ENCODE data around the gene BMPR1A.
"Not testable (repeated sequence)": the region's sequence is repeated elsewhere in the genome, so short reads cannot be mapped to it uniquely, and the experiment has no call there.

The BMPR1A gene

DNA sequence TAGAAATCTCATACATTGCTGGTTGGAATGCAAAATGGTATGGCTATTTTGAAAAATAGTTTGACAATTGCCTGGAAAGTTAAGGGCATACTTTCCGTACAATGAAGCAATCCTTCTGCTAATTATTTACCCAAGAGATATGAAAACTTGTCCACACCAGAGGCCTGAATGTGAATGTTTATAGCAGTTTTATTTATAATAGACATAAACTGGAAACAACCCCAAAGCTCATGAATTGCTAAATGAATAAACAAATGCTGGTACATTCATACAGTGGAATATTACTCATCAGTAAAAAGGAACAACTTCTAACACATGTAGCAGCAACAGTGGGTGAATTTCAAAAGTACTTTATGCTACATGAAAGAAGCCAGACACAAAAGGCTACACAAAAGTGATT lies 158.3 kb downstream of the BMPR1A start:
- Mint-ChIP-seq H3K27ac (no peak overlapping the region), H3K4me3 (no peak overlapping the region), H3K9me3 (no peaks in the 10 kb centered on the region), H3K36me3 (ENCODE audit: low read depth) (peaks cover 36% of the 10 kb centered on the region), H3K27me3 (no peaks in the 10 kb centered on the region), H3K4me1 (ENCODE audit: low read depth) (no peaks in the 10 kb centered on the region)
- DNase-seq, result no peak

GRCh38 chr10:86918022-86918471 lies 161.6 kb downstream of the BMPR1A start:
- Mint-ChIP-seq H3K4me1 (ENCODE audit: low read depth) (no peaks in the 10 kb centered on the region), H3K4me3 (no peak overlapping the region), H3K36me3 (ENCODE audit: low read depth) (peaks cover 40% of the 10 kb centered on the region), H3K9me3 (no peaks in the 10 kb centered on the region), H3K27me3 (no peaks in the 10 kb centered on the region), H3K27ac (no peak overlapping the region)
- no peak for DNase-seq

DNA sequence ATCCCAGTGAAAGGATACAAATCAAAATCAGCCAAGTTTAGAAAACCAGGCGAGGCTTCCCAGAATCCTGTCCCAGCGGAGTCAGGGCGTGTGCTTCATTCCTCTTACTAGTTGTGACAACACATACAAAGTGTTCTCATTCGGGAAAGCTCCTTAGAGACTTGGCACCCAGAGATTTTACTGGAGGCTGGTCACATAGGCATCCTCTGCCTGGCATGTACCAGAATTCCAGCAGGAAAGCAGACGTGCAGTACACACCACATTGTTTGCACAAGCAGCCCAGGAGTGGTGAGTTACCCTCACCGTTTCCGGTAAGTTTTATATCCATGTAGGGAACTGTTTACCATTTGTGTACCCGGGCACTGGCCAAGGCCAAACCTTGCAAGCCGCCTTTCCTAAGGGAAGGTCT lies 166.1 kb downstream of the BMPR1A start:
- DNase-seq, result no peak
- no peaks in the 10 kb centered on the region for H3K4me1 Mint-ChIP-seq (ENCODE audit: low read depth)
- no peak overlapping the region for H3K4me3 Mint-ChIP-seq
- no peaks in the 10 kb centered on the region for H3K27me3 Mint-ChIP-seq
- H3K27ac Mint-ChIP-seq, result no peak overlapping the region
- no peaks in the 10 kb centered on the region for H3K9me3 Mint-ChIP-seq
- H3K36me3 Mint-ChIP-seq (ENCODE audit: low read depth), result peaks cover 23% of the 10 kb centered on the region

DNA sequence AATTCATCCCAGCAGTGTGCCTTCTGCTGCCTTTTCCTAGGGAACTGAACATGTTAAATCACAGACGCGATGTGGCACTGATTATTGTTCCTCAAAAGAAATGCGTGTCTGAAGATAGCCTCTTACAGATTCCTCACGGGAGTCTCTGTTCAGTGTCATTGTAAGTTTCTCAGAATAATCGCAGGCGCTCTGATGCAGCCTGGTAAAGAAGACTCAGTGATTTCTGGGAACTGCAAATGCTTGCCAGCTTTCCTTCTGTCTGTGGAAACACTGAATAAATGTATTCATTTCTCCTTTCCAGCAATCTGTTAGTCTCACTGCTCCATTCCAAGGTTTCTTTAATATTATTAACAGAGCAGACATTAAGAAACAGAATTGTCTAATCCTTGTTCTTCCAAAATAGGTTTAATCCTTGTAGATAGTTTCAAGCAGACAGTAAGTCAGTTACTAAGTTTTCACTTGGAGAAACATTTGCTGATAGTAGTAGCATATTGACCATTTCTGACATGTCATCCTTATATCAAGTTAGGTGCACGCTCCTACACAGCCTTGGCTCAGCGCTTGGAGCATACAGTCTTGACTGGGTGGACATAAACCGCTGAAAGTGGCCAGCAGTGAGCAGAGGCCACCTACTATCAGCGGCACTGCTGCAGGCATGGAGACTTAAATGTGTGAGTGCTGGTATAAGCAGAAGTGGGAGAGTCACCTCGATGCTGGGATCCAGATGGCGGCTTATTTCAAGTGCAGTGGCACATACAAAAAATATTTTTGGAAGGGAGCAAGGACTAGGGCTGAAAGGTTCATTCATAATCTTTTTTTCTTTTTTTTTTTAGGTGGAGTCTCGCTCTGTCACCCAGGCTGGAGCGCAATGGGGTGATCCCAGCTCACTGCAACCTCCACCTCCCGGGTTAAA lies 173.3 kb downstream of the BMPR1A start:
- Mint-ChIP-seq H3K27ac (no peak overlapping the region), H3K36me3 (ENCODE audit: low read depth) (peaks cover 3% of the 10 kb centered on the region), H3K4me3 (no peak overlapping the region), H3K4me1 (ENCODE audit: low read depth) (no peaks in the 10 kb centered on the region), H3K9me3 (no peaks in the 10 kb centered on the region), H3K27me3 (no peaks in the 10 kb centered on the region)
- no peak for DNase-seq

- DNase-seq, result no peak
- Mint-ChIP-seq H3K27me3 (no peaks in the 10 kb centered on the region), H3K4me3 (no peak overlapping the region), H3K27ac (no peak overlapping the region), H3K9me3 (no peaks in the 10 kb centered on the region), H3K4me1 (ENCODE audit: low read depth) (no peaks in the 10 kb centered on the region), H3K36me3 (ENCODE audit: low read depth) (peaks cover 3% of the 10 kb centered on the region)
Observed at GRCh38 chr10:86931872-86932271, 175.5 kb downstream of the BMPR1A start.

- no peaks in the 10 kb centered on the region for H3K27me3 Mint-ChIP-seq
- no peak overlapping the region for H3K4me3 Mint-ChIP-seq
- peaks cover 3% of the 10 kb centered on the region for H3K36me3 Mint-ChIP-seq (ENCODE audit: low read depth)
- H3K27ac Mint-ChIP-seq, result no peak overlapping the region
- H3K9me3 Mint-ChIP-seq, result no peaks in the 10 kb centered on the region
- DNase-seq, result no peak
- no peaks in the 10 kb centered on the region for H3K4me1 Mint-ChIP-seq (ENCODE audit: low read depth)
Observed at GRCh38 chr10:86932674-86933073, 176.3 kb downstream of the BMPR1A start.

GRCh38 chr10:86934162-86934711 lies 177.8 kb downstream of the BMPR1A start:
- not testable (repeated sequence) for H3K4me3 Mint-ChIP-seq; H3K9me3 Mint-ChIP-seq; H3K36me3 Mint-ChIP-seq (ENCODE audit: low read depth); DNase-seq; H3K4me1 Mint-ChIP-seq (ENCODE audit: low read depth); H3K27ac Mint-ChIP-seq; H3K27me3 Mint-ChIP-seq

DNA sequence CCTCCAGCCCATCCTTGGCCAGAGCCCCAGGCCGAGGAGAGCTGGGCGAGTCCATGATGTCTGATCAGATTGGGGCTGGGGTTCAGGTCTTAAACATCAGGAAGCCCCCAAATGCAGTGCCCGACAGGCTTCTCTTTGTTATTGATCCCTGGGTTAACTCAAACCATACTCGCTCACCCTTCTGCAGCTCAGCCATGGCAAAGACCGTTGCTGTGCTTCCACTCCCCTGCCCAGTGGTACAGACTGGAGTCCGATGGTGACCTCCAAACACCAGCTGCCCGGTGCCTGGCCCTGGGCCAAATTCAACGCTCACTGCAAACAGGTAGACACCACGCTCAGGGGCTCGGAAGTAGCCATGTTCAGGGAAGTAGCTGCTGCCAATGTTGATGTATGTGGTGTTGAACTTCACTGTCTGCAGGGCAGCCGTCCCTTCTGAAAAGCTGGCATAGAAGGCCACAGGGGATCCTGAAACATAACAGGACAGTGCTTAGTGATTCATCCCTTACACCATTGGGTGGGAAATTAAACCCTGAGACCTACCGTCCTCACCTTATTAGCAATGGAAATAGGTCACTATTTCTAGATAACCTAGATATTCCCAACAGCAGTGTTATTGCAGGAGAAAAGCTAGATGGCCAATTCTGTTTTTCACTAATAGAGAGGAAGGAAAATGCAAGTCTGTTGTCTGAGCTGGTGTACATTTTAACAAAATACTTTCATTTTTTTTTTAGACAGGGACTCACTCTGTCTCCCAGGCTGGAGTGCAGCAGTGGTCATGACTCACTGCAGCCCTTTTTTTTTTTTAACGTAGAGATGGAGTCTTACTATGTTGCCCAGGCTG lies 180.5 kb downstream of the BMPR1A start:
- peaks cover 2% of the 10 kb centered on the region for H3K4me1 Mint-ChIP-seq (ENCODE audit: low read depth)
- DNase-seq, result no peak

GRCh38 chr10:86937502-86938154 lies 181.2 kb downstream of the BMPR1A start:
- Mint-ChIP-seq H3K4me3 (no peak overlapping the region), H3K27me3 (no peaks in the 10 kb centered on the region), H3K27ac (no peak overlapping the region), H3K4me1 (ENCODE audit: low read depth) (peaks cover 2% of the 10 kb centered on the region), H3K36me3 (ENCODE audit: low read depth) (no peaks in the 10 kb centered on the region), H3K9me3 (no peaks in the 10 kb centered on the region)
- no peak for DNase-seq

More for the DNA sequence above, 180.5 kb downstream of the BMPR1A start:
- no peak overlapping the region for H3K4me3 Mint-ChIP-seq
- H3K9me3 Mint-ChIP-seq, result no peaks in the 10 kb centered on the region
- no peaks in the 10 kb centered on the region for H3K36me3 Mint-ChIP-seq (ENCODE audit: low read depth)
- no peaks in the 10 kb centered on the region for H3K27me3 Mint-ChIP-seq
- no peak overlapping the region for H3K27ac Mint-ChIP-seq

DNA sequence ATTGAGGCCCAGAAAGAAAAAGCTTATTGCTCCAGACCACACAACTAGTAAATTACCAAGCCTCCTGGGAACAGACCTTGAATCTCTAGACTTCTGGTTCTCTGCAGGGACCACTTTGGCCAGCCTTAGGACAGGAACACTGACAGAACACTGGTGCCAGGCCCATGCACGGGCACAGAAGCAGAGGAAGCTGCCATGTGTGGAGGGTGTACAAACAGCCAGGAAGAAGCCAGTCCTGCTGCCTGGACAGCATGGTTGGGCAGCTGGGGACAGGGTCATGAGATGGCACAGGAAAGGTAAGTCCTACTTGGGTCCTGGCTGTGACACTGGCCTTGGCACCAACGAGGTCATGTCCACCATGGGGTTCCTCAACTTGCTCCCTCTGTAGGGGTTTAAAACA lies 181.8 kb downstream of the BMPR1A start:
- H3K27me3 Mint-ChIP-seq, result no peaks in the 10 kb centered on the region

GRCh38 chr10:86940076-86940475 lies 183.7 kb downstream of the BMPR1A start:
- not testable (repeated sequence) for DNase-seq; H3K9me3 Mint-ChIP-seq; H3K4me1 Mint-ChIP-seq (ENCODE audit: low read depth); H3K27ac Mint-ChIP-seq; H3K4me3 Mint-ChIP-seq; H3K36me3 Mint-ChIP-seq (ENCODE audit: low read depth); H3K27me3 Mint-ChIP-seq

More for the DNA sequence above, 181.8 kb downstream of the BMPR1A start:
- DNase-seq, result no peak
- H3K4me3 Mint-ChIP-seq, result no peak overlapping the region
- H3K4me1 Mint-ChIP-seq (ENCODE audit: low read depth), result peaks cover 2% of the 10 kb centered on the region
- no peaks in the 10 kb centered on the region for H3K36me3 Mint-ChIP-seq (ENCODE audit: low read depth)
- no peaks in the 10 kb centered on the region for H3K9me3 Mint-ChIP-seq
- no peak overlapping the region for H3K27ac Mint-ChIP-seq

DNA sequence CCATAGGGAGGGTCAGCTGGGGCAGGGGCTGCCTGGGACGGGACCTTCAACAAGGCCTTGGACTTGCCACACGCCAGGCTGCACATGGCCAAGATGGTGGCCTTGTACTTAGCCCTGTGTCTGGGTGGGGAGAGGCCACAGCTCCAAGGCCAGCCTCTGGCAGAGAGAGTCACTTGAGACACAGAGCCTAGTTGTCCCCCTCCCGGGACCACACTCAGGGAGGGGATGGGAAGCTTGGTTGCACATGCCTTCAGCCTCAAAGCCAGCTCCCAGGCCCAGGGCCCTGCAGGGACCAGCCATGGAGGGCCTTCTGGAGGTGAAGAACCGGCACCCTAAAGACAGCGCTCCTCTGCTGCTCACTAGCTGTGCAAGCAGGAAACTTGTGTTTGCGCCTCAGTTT lies 184.3 kb downstream of the BMPR1A start:
- Mint-ChIP-seq H3K36me3 (ENCODE audit: low read depth) (no peaks in the 10 kb centered on the region), H3K27ac (no peak overlapping the region), H3K4me1 (ENCODE audit: low read depth) (peaks cover 7% of the 10 kb centered on the region), H3K4me3 (no peak overlapping the region), H3K9me3 (no peaks in the 10 kb centered on the region), H3K27me3 (no peaks in the 10 kb centered on the region)
- no peak for DNase-seq

- no peaks in the 10 kb centered on the region for H3K9me3 Mint-ChIP-seq
- H3K36me3 Mint-ChIP-seq (ENCODE audit: low read depth), result no peaks in the 10 kb centered on the region
- H3K27me3 Mint-ChIP-seq, result no peaks in the 10 kb centered on the region
- peaks cover 7% of the 10 kb centered on the region for H3K4me1 Mint-ChIP-seq (ENCODE audit: low read depth)
- DNase-seq, result no peak
- H3K27ac Mint-ChIP-seq, result no peak overlapping the region
- H3K4me3 Mint-ChIP-seq, result no peak overlapping the region
Observed at GRCh38 chr10:86941426-86941825, 185.0 kb downstream of the BMPR1A start.

- Mint-ChIP-seq H3K4me3 (no peak overlapping the region), H3K27ac (no peak overlapping the region), H3K9me3 (no peaks in the 10 kb centered on the region), H3K4me1 (ENCODE audit: low read depth) (peaks cover 7% of the 10 kb centered on the region), H3K27me3 (peaks cover 5% of the 10 kb centered on the region), H3K36me3 (ENCODE audit: low read depth) (no peaks in the 10 kb centered on the region)
- no peak for DNase-seq
Observed at GRCh38 chr10:86941991-86942421, 185.6 kb downstream of the BMPR1A start.

Data from activated T-cell treated with anti-CD3 and anti-CD28 coated beads, Interleukin-2, amount 50 U/mL, for 24 hours (primary cell).